GM12892 (cell line): ENCODE results near the gene NFE2L3.

Experiments
- POLR2A ChIP-seq: IDR thresholded peaks from 2 replicates; pipeline ENCODE4 v1.6.1; 2011; ENCODE audit warnings: low read depth, low read length, control low read depth
- POLR2AphosphoS5 ChIP-seq: IDR thresholded peaks from 2 replicates; pipeline ENCODE4 v1.6.1; 2011; ENCODE audit warnings: low read depth, low read length, control low read depth

- no peak; the same call in 1 of the 2 replicates for TF ChIP-seq POLR2A
- no peak for TF ChIP-seq POLR2AphosphoS5
Measured at GRCh38 chr7:26200038-26200443, 48.0 kb downstream of the NFE2L3 start.
